Natural killer cell treated with Interleukin-12 subunit alpha and Interleukin-12 subunit beta and Interleukin-15 and Interleukin-18, amount 100 ng/mL, for 72 hours (primary cell): ENCODE results near the gene NUDT6. TPM values are rescaled to one million over a fixed set of nuclear protein-coding genes. Genes with fewer than 3 reads are reported as not detected.
"Not testable (repeated sequence)": the region's sequence is repeated elsewhere in the genome, so short reads cannot be mapped to it uniquely, and the experiment has no call there.

Experiments used
- ATAC-seq, 2 donors: fragments of 150-1000 bp; cut with Tn5 transposase in 1 of 2; sonication (Bioruptor Pico), chemical (Tn5 transposase) in 1 of 2; 2 replicates each; pipeline ENCODE4 v1.10.0; 2021
- DNase-seq: peaks from one replicate; pipeline ENCODE4 v3.0.0; 2022; ENCODE audit warnings: low spot score
- H3K27ac Mint-ChIP-seq, 2 donors: 1 replicate in 1 of 2; 2 replicates in 1 of 2; pipeline ENCODE4 v1.8.0; 2022; ENCODE audit warnings: mixed read lengths in 2 of 2, mild to moderate bottlenecking in 1 of 2, moderate library complexity in 1 of 2
- H3K27me3 Mint-ChIP-seq, 2 donors: 1 replicate in 1 of 2; 2 replicates in 1 of 2; pipeline ENCODE4 v1.8.0; 2022; ENCODE audit warnings: mixed read lengths in 2 of 2
- H3K36me3 Mint-ChIP-seq: one replicate; pipeline ENCODE4 v1.8.0; 2022; ENCODE audit warnings: mixed read lengths
- H3K4me1 Mint-ChIP-seq, 2 donors: 1 replicate in 1 of 2; 2 replicates in 1 of 2; pipeline ENCODE4 v1.8.0; 2022; ENCODE audit warnings: low read depth in 2 of 2, mixed read lengths in 2 of 2, mild to moderate bottlenecking in 1 of 2
- H3K4me3 Mint-ChIP-seq: one replicate; pipeline ENCODE4 v1.8.0; 2022; ENCODE audit warnings: mixed read lengths
- H3K9me3 Mint-ChIP-seq: 2 replicates; pipeline ENCODE4 v1.8.0; 2022; ENCODE audit warnings: mixed read lengths
- total RNA-seq, 2 donors: library from RNA; stranded (reverse); gene quantifications; one replicate each; pipeline ENCODE4 v1.2.3, GENCODE V29; 2022

Gene NUDT6
- total RNA-seq, 2 donors from 2014 or later, result 5.0 to 9.0 TPM

DNA sequence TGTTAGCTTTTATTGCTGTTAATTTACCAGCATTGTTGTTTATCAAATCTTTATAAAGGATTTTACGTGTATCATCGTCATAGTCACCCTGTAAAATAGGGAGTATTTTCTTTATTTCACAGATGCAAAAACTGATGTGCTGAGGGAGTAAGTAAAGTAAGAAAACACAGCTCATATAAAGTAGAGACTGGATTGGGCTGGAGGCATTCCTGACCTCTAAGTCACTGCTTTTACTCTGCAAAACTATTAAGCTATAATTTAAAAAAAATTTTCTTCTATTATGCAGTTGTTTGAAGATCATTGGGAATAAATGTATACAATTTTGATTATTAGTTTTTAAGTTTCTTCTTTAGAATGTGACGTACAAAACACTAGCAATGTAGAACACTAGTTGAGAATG is 45.9 kb downstream of the NUDT6 start:
- peaks cover 2% of the 10 kb centered on the region for H3K9me3 Mint-ChIP-seq
- H3K27me3 Mint-ChIP-seq, result peaks cover 30 to 43% of the 10 kb centered on the region in 2 donors
- no peak overlapping the region for H3K4me3 Mint-ChIP-seq
- peaks cover 10% of the 10 kb centered on the region for H3K36me3 Mint-ChIP-seq
- H3K27ac Mint-ChIP-seq, result no peak overlapping the region
- H3K4me1 Mint-ChIP-seq, result no peaks in the 10 kb centered on the region
- no peak for DNase-seq
- ATAC-seq, result no peak

DNA sequence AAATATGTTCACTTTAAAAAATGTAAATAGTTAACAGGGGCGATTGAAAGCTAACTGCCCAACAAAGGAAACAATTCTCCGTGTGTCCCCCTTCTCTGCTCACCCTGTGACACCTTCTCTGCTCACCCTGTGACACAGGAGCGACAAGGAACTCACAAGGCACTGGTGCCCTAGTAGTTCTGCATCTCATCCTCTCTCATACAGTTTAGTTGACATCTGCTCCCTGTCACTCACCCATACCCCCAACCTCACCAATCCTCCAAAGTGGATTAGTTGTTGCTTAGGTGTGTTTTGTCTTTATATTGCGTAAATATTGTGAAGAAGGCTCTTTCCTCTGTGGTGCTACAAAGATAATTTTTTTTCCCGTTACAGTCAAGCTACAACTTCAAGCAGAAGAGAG is 46.4 kb downstream of the NUDT6 start:
- no peaks in the 10 kb centered on the region for H3K4me1 Mint-ChIP-seq
- no peak overlapping the region for H3K27ac Mint-ChIP-seq
- DNase-seq (no peak), ATAC-seq (no peak)
- peaks cover 6% of the 10 kb centered on the region for H3K36me3 Mint-ChIP-seq
- H3K27me3 Mint-ChIP-seq, result peaks cover 33 to 44% of the 10 kb centered on the region in 2 donors
- H3K4me3 Mint-ChIP-seq, result no peak overlapping the region
- peaks cover 3% of the 10 kb centered on the region for H3K9me3 Mint-ChIP-seq

DNA sequence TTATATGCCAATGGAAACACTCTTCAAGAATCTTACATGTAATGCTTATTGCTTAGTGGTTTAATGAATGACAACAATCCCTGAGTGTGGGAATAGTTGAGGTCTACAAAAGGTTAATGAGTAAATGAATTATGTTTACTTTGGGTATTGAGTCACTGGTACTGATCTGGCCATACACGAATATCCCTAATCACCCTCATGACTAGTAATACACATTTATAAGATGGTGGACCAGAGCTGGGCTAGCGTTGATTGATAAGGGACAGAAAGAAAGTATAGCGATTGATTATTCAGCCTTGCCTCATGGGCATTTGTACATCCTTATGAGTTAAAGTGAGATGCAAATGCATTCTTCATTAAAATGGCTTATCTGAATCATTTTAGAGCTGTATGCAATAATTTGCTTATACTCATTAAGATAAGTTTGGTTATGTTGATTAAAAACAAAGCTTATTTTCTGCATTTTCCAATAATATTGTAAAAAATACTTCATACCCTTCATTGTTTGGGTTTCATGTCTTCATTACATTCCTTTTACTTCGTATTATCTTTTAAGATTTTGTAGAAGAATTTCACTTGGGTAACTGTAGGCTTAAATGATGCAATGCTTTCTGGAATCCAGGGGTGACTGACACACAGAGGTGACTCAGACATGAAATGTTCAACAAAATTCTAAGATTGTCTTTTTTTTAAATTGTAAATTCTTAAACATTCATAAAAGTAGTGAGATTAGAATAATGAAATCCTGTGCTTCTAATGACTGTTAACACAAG is 48.4 kb downstream of the NUDT6 start:
- Mint-ChIP-seq H3K27me3 (peaks cover 39 to 61% of the 10 kb centered on the region in 2 donors), H3K9me3 (peaks cover 3% of the 10 kb centered on the region), H3K4me3 (no peak overlapping the region), H3K36me3 (peaks cover 10% of the 10 kb centered on the region), H3K27ac (no peak overlapping the region), H3K4me1 (peaks cover 0 to 1% of the 10 kb centered on the region in 2 donors)
- DNase-seq, result no peak
- ATAC-seq, result no peak

DNA sequence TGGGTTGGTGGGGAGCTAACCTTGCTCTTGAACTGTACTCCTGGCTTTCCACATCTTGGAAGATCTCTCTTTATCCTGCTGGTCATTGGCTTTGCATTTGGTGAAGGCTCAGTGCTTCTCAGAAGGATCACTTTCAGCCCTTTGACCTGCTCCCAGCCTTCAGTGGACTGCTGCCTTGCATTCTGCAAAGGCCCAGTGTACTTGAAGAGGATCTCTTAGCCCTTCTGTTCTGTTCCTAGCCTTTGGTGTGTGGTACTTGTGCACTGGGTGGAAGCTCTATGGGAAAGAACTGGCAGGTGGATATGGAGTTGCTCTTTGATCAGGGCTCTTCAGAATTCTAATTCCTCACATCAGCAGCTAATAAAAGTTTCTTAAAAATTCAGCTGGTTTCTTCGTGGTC is 49.3 kb downstream of the NUDT6 start:
- peaks cover 5% of the 10 kb centered on the region for H3K9me3 Mint-ChIP-seq
- H3K27me3 Mint-ChIP-seq, result peaks cover 32 to 53% of the 10 kb centered on the region in 2 donors
- no peak overlapping the region for H3K27ac Mint-ChIP-seq
- no peak overlapping the region for H3K4me3 Mint-ChIP-seq
- peaks cover 0 to 9% of the 10 kb centered on the region in 2 donors for H3K4me1 Mint-ChIP-seq
- peaks cover 10% of the 10 kb centered on the region for H3K36me3 Mint-ChIP-seq
- no peak for ATAC-seq
- no peak for DNase-seq

DNA sequence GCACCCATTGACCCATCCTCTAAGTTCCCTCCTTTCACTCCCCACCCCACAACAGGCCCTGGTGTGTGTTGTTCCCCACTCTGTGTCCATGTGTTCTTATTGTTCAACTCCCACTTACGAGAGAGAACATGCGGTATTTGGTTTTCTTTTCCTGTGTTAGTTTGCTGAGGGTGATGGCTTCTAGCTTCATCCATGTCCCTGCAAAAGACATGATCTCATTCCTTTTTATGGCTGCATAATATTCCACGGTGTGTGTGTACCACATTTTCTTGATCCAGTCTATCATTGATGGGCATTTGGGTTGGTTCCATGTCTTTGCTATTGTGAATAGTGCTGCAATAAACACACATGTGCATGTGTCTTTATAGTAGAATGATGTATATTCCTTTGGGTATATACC is 54.2 kb downstream of the NUDT6 start:
- not testable (repeated sequence) for H3K27ac Mint-ChIP-seq, H3K36me3 Mint-ChIP-seq, H3K4me1 Mint-ChIP-seq, H3K4me3 Mint-ChIP-seq, H3K9me3 Mint-ChIP-seq, ATAC-seq, DNase-seq
- peaks cover 30 to 40% of the 10 kb centered on the region in 2 donors for H3K27me3 Mint-ChIP-seq

DNA sequence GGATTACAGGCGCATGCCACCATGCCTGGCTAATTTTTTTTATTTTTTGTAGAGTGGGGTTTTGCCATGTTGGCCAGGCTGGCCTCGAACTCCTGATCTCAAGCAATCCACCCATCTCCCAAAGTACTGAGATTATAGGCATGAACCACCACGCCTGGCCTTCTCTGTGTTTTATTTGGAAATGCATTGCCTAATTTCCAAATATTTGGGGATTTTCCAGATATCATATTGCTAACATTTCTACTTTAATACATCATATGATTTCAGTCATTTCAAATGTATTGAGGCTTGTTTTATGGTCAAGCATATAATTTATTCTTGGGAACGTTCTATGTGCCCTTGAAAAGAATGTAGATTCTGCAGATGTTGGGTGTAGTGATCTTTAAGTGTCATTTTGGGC is 57.0 kb downstream of the NUDT6 start:
- H3K4me1 Mint-ChIP-seq, result peaks cover 0 to 9% of the 10 kb centered on the region in 2 donors
- H3K4me3 Mint-ChIP-seq, result no peak overlapping the region
- H3K27me3 Mint-ChIP-seq, result peaks cover 24 to 34% of the 10 kb centered on the region in 2 donors
- peaks cover 2% of the 10 kb centered on the region for H3K9me3 Mint-ChIP-seq
- peaks cover 3% of the 10 kb centered on the region for H3K36me3 Mint-ChIP-seq
- no peak for DNase-seq
- no peak for ATAC-seq
- H3K27ac Mint-ChIP-seq, result no peak overlapping the region

DNA sequence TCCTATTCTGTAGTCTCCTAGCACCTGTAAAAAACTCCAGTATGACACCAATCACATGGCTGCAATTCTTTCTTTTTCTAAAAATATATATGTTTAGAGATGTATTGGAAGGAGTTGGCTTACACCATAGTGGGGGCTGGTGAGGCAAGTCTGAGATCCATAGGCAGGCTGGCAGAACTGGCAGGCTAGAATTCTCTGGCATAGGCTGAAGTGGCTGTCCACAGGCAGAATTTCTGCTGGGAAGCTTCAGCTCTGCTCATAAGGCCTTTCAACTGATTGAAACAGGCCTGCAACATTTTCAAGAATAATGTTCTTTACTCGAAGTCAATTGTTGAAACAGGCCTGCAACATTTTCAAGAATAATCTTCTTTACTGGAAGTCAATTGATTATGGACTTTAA is 58.8 kb downstream of the NUDT6 start:
- Mint-ChIP-seq H3K4me1 (peaks cover 0 to 5% of the 10 kb centered on the region in 2 donors), H3K27ac (no peak overlapping the region), H3K27me3 (peaks cover 20 to 23% of the 10 kb centered on the region in 2 donors), H3K9me3 (peaks cover 2% of the 10 kb centered on the region), H3K4me3 (no peak overlapping the region), H3K36me3 (no peaks in the 10 kb centered on the region)
- DNase-seq (no peak), ATAC-seq (no peak)

DNA sequence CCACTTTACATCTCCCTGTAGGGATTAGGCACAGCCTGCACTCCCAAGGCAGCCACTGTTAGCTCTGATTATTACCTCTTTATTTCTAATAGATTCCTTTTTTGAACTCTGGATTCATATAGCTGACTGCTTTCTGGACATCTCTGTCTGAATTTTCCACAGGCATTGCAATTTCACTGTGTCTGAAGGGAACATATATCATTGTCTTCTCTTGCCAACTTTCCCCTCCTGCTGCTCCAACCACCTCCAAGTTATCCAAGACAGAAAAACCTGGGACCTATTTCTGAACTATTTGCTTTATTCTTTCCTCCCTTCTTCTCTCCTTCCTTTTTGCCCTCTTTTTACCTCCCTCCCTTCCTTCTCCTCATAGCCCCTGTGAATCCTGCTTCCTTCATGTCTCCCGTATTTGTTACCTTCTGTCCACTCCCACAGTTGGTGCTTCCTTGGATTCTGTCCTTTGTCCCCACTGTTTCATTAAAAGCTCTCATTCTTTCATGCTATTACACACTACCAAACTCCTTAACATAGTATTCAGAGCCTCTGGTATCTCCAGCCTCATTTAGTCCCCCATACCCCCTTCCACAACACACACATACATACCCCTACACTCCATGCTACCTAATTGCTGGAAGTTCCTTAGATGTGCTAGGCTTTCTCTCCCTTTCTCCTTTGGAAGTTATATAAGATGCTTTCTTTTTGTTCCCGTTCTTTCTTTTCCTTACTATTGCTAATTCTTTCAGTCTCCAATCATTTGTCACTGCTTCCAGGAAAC is 61.0 kb downstream of the NUDT6 start:
- Mint-ChIP-seq H3K27me3 (peaks cover 17 to 23% of the 10 kb centered on the region in 2 donors), H3K27ac (no peak overlapping the region), H3K4me1 (no peaks in the 10 kb centered on the region), H3K4me3 (no peak overlapping the region), H3K9me3 (no peaks in the 10 kb centered on the region), H3K36me3 (no peaks in the 10 kb centered on the region)
- DNase-seq, result no peak
- ATAC-seq, result no peak

DNA sequence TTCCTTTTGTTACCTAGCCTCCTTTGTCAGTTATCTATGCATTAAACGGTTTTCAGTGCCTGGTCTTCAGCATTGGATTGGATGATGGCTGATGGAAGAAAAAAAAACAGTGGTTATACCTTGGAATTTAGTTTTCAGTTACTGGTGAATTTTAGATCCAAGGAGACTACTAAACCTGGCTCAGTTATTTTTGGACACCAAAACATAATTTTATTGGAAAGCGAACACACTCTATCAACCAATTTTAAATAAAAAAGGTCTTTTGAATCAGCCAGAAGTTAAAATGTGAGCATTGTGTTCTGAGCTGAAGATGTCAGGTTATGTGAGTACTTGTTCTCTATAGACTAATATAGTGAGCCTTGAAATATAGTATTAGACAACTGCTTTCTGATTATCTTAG is 63.7 kb downstream of the NUDT6 start:
- no peaks in the 10 kb centered on the region for H3K9me3 Mint-ChIP-seq
- DNase-seq, result no peak
- no peak overlapping the region for H3K4me3 Mint-ChIP-seq
- peaks cover 19 to 22% of the 10 kb centered on the region in 2 donors for H3K27me3 Mint-ChIP-seq
- no peaks in the 10 kb centered on the region for H3K4me1 Mint-ChIP-seq
- ATAC-seq, result no peak
- no peaks in the 10 kb centered on the region for H3K36me3 Mint-ChIP-seq
- H3K27ac Mint-ChIP-seq, result no peak overlapping the region

DNA sequence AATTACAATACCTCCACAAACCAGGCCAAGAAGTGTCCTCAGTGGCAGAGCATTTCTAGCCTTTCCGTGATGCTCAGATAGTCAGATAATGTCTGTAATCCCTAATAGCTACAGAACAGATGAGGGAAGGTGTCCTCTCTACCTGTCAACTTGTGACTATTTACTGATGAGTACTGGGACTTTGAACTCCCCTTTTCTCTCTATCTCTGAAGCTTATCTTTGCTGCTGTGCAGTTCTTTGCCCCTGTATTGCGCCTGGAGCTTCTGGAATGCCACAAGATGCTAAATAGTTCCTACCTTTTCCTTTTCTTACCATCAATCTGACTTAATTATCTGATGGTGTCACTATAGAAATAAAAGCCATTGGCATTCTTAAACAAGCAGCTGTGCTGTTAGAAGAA is 65.2 kb downstream of the NUDT6 start:
- Mint-ChIP-seq H3K36me3 (no peaks in the 10 kb centered on the region), H3K27ac (no peak overlapping the region), H3K4me3 (no peak overlapping the region), H3K9me3 (no peaks in the 10 kb centered on the region), H3K27me3 (peaks cover 18 to 24% of the 10 kb centered on the region in 2 donors), H3K4me1 (no peaks in the 10 kb centered on the region)
- no peak for ATAC-seq
- DNase-seq, result no peak

DNA sequence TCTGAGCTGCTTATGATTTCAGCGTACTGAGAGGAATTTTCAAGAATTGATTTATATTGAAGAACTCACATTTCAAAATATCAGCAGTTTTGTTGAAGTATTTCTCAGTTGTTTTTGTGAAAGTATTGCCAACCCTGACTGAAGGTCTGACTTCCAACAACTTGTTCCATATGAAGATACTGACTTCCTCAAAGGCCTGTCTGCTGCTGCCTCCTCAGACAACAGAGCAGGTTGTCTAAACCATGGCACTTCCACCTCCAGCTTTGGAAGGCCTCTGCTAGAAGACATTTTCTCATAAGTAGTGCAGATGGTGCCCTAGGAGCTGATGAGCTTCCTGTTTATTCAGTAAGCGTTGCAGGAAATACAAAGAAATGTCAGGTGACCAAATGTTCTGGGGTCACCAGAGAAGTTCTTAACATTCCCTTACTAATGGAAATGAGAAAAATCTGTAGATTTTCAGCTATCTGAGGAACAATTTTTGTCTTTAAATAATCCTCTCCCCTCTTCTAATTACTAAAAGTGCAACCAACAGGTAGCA is 67.0 kb downstream of the NUDT6 start:
- ATAC-seq (no peak), DNase-seq (no peak)
- no peaks in the 10 kb centered on the region for H3K4me1 Mint-ChIP-seq
- peaks cover 10 to 11% of the 10 kb centered on the region in 2 donors for H3K27me3 Mint-ChIP-seq
- no peaks in the 10 kb centered on the region for H3K36me3 Mint-ChIP-seq
- no peak overlapping the region for H3K27ac Mint-ChIP-seq
- H3K4me3 Mint-ChIP-seq, result no peak overlapping the region
- H3K9me3 Mint-ChIP-seq, result no peaks in the 10 kb centered on the region

DNA sequence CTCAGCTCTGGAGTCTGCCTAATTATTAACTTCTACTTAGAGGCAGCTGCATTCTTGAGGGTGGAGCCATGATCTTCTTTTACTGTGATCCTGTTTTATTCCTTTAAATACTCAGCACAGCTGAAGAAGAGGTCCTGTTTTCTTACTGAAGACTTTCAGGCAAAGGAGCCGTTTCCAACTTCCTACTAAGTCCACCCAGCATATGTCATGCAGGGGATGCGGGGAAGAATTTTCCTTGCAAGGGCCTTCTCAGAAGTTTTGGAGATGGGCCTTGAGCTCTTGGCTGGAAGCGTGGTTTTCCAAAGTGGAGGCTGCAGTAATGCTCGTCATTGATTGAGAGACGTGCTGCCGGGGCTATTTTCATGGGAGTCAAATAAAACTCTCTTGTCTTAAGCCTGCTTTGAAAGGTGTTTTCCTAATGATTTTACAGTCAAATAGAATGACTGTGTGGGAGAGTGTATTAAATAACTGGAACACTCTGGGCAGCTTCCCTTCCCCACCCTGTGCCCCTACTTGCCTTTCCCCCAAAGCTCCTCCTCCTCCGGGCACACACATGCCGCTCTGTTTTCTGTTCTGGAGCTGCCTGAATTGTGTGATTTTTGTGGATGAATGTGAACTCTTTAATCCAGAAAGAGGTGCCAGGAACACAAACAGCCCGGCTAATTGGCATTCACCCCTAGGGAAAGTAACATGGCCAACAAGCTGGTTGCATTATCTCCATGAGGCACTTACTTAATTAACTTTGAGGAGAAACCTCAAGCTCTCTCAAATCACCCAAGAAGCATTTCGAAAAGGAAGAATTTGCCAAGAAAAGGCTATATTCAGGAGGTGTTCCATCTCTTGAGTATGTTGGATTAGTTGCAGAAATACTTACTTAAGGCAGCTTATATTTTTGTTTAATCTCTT is 67.7 kb downstream of the NUDT6 start:
- Mint-ChIP-seq H3K4me3 (no peak overlapping the region), H3K36me3 (no peaks in the 10 kb centered on the region), H3K9me3 (no peaks in the 10 kb centered on the region), H3K4me1 (no peaks in the 10 kb centered on the region), H3K27ac (no peak overlapping the region), H3K27me3 (peaks cover 10 to 11% of the 10 kb centered on the region in 2 donors)
- ATAC-seq (no peak), DNase-seq (no peak)

DNA sequence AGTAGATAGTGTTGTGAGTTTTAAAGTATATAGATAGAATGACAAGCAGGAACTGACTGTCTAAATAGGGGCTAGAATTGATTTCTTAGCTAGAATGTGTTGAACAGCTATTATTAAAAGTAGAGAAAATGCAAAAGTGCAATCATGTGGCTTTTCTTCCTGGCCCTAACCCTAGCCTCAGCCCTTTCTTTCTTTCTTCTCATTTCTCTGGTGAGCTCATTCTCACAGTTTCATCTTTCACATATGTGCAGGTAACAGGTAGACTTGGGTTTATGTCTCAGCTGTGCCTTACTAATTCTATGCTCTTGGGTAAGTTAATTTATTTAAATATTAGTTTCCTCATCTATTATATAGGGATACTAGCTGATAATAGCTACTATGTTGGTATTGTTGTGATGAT is 70.8 kb downstream of the NUDT6 start:
- Mint-ChIP-seq H3K4me3 (no peak overlapping the region), H3K9me3 (no peaks in the 10 kb centered on the region), H3K27ac (no peak overlapping the region), H3K27me3 (peaks cover 10 to 21% of the 10 kb centered on the region in 2 donors), H3K36me3 (no peaks in the 10 kb centered on the region), H3K4me1 (no peaks in the 10 kb centered on the region)
- ATAC-seq (no peak), DNase-seq (no peak)
